Neural cell (in vitro differentiated cells): ENCODE data around the gene DGCR8. TPM values are rescaled to one million over a fixed set of nuclear protein-coding genes. Genes with fewer than 3 reads are reported as not detected.

Experiments used
- H2AFZ ChIP-seq: fragments of 200-600, 300-800 bp; sonication (generic), shearing (Covaris generic); 2 replicates; pipeline ENCODE4 v1.6.0; 2014; ENCODE audit warnings: low read depth, mild to moderate bottlenecking, antibody characterized with exemption, low read length, moderate library complexity
- H3F3A ChIP-seq: fragments of 200-600 bp; shearing (Covaris generic); 2 replicates; pipeline ENCODE4 v1.6.1; 2016; ENCODE audit warnings: mild to moderate bottlenecking, moderate library complexity, mixed read lengths, antibody characterized with exemption, low read length; ENCODE audit not compliant: insufficient read depth, poor library complexity, severe bottlenecking
- H3K27ac ChIP-seq: fragments of 200-600, 300-800 bp; sonication (generic), shearing (Covaris generic); 2 replicates; pipeline ENCODE4 v1.5.1; 2014; ENCODE audit warnings: mild to moderate bottlenecking, low read length, moderate library complexity
- H3K27me3 ChIP-seq: fragments of 300-800, 200-600 bp; sonication (generic), shearing (Covaris generic); 2 replicates; pipeline ENCODE4 v1.6.0; 2014; ENCODE audit warnings: mild to moderate bottlenecking, low read depth, low read length, moderate library complexity; ENCODE audit not compliant: insufficient read depth
- H3K36me3 ChIP-seq: fragments of 300-800, 200-600 bp; sonication (generic), shearing (Covaris generic); 2 replicates; pipeline ENCODE4 v1.5.1; 2014; ENCODE audit warnings: mild to moderate bottlenecking, antibody characterized with exemption, low read length, moderate library complexity; ENCODE audit not compliant: insufficient read depth
- H3K4me2 ChIP-seq: fragments of 300-800, 200-600 bp; sonication (generic), shearing (Covaris generic); 2 replicates; pipeline ENCODE4 v1.6.0; 2014; ENCODE audit warnings: mild to moderate bottlenecking, low read length
- H3K4me3 ChIP-seq: fragments of 300-800, 200-600 bp; sonication (generic), shearing (Covaris generic); 2 replicates; pipeline ENCODE4 v1.5.1; 2014; ENCODE audit warnings: mild to moderate bottlenecking, low read length, moderate library complexity
- H3K79me2 ChIP-seq: fragments of 200-600 bp; shearing (Covaris generic); replicated peaks from 2 replicates; pipeline ENCODE4 v1.6.0; 2014; ENCODE audit warnings: mild to moderate bottlenecking, low read length, moderate library complexity; ENCODE audit not compliant: insufficient read depth
- H3K9ac ChIP-seq: fragments of 300-800, 200-600 bp; sonication (generic), shearing (Covaris generic); 2 replicates; pipeline ENCODE4 v1.6.1; 2016; ENCODE audit warnings: mild to moderate bottlenecking, low read length, mixed read lengths
- H3K9me2 ChIP-seq: fragments of 200-600 bp; shearing (Covaris generic); 2 replicates; pipeline ENCODE4 v1.6.1; 2016; ENCODE audit warnings: mild to moderate bottlenecking, low read length, mixed read lengths; ENCODE audit not compliant: insufficient read depth
- H3K9me3 ChIP-seq: fragments of 200-600, 300-800 bp; sonication (generic), shearing (Covaris generic); 2 replicates; pipeline ENCODE4 v1.6.1; 2016; ENCODE audit warnings: mild to moderate bottlenecking, mixed run types, low read length, moderate library complexity, mixed read lengths
- H4K20me1 ChIP-seq: fragments of 200-600 bp; shearing (Covaris generic); 2 replicates; pipeline ENCODE4 v1.6.1; 2016; ENCODE audit warnings: mild to moderate bottlenecking, mixed run types; ENCODE audit not compliant: insufficient read depth
- CTCF ChIP-seq: fragments of 450-650 bp; IDR thresholded peaks from 2 replicates; pipeline ENCODE4 v1.5.1; 2014; ENCODE audit warnings: antibody characterized with exemption, mild to moderate bottlenecking, moderate library complexity; ENCODE audit not compliant: poor library complexity, severe bottlenecking
- EP300 ChIP-seq: fragments of 450-650 bp; conservative IDR thresholded peaks from 2 replicates; pipeline ENCODE4 v1.6.1; 2014; ENCODE audit warnings: antibody characterized with exemption, mild to moderate bottlenecking, moderate library complexity; ENCODE audit not compliant: poor library complexity, severe bottlenecking
- EZH2 ChIP-seq: fragments of 200-600, 300-800 bp; shearing (Covaris generic), sonication (generic); IDR thresholded peaks from 2 replicates; pipeline ENCODE4 v1.6.1; 2014; ENCODE audit warnings: antibody characterized with exemption, low read length, borderline replicate concordance, mild to moderate bottlenecking; ENCODE audit not compliant: insufficient read depth, poor library complexity, severe bottlenecking
- MXI1 ChIP-seq: fragments of 450-650 bp; conservative IDR thresholded peaks from 2 replicates; pipeline ENCODE4 v1.6.1; 2014; ENCODE audit warnings: antibody characterized with exemption, mild to moderate bottlenecking; ENCODE audit not compliant: poor library complexity, severe bottlenecking
- POLR2AphosphoS5 ChIP-seq: IDR thresholded peaks from 2 replicates; pipeline ENCODE4 v1.6.1; 2012
- RAD21 ChIP-seq: fragments of 450-650 bp; conservative IDR thresholded peaks from 2 replicates; pipeline ENCODE4 v1.6.1; 2014; ENCODE audit warnings: antibody characterized with exemption, mild to moderate bottlenecking, moderate library complexity
- SMC3 ChIP-seq: fragments of 450-650 bp; conservative IDR thresholded peaks from 2 replicates; pipeline ENCODE4 v1.6.1; 2014; ENCODE audit warnings: antibody characterized with exemption, mild to moderate bottlenecking, moderate library complexity; ENCODE audit not compliant: poor library complexity
- TAF1 ChIP-seq: IDR thresholded peaks from 2 replicates; pipeline ENCODE4 v1.6.1; 2012; ENCODE audit warnings: low read depth
- polyA plus RNA-seq: library from polyadenylated mRNA; depleted of rRNA; stranded (reverse); fragments of >200 nt; gene quantifications from 2 replicates; pipeline ENCODE4 v1.2.3, GENCODE V29; 2014
- TF ChIP-seq, protein P1 (sequence below): IDR thresholded peaks from 2 replicates; pipeline ENCODE4 v1.6.1; 2012; ENCODE audit warnings: borderline replicate concordance

The DGCR8 gene
- polyA plus RNA-seq, 1 donor from 2014 or later, result 48.9 TPM

- TF ChIP-seq POLR2AphosphoS5 (no peak), SMC3 (no peak), TAF1 (no peak), CTCF (no peak), RAD21 (no peak), MXI1 (no peak), EZH2 (no peak), EP300 (no peak)
- TF ChIP-seq, protein P1, sequence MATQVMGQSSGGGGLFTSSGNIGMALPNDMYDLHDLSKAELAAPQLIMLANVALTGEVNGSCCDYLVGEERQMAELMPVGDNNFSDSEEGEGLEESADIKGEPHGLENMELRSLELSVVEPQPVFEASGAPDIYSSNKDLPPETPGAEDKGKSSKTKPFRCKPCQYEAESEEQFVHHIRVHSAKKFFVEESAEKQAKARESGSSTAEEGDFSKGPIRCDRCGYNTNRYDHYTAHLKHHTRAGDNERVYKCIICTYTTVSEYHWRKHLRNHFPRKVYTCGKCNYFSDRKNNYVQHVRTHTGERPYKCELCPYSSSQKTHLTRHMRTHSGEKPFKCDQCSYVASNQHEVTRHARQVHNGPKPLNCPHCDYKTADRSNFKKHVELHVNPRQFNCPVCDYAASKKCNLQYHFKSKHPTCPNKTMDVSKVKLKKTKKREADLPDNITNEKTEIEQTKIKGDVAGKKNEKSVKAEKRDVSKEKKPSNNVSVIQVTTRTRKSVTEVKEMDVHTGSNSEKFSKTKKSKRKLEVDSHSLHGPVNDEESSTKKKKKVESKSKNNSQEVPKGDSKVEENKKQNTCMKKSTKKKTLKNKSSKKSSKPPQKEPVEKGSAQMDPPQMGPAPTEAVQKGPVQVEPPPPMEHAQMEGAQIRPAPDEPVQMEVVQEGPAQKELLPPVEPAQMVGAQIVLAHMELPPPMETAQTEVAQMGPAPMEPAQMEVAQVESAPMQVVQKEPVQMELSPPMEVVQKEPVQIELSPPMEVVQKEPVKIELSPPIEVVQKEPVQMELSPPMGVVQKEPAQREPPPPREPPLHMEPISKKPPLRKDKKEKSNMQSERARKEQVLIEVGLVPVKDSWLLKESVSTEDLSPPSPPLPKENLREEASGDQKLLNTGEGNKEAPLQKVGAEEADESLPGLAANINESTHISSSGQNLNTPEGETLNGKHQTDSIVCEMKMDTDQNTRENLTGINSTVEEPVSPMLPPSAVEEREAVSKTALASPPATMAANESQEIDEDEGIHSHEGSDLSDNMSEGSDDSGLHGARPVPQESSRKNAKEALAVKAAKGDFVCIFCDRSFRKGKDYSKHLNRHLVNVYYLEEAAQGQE, result no peak
- no peaks in the 10 kb centered on the region for H3K27me3 ChIP-seq
- no peaks in the 10 kb centered on the region for H3F3A ChIP-seq
- H3K9me2 ChIP-seq, result no peaks in the 10 kb centered on the region
- no peak overlapping the region for H3K4me2 ChIP-seq
- H4K20me1 ChIP-seq, result peaks cover 23% of the 10 kb centered on the region
- peaks cover 58% of the 10 kb centered on the region for H3K79me2 ChIP-seq
- no peak overlapping the region for H2AFZ ChIP-seq
- no peak overlapping the region for H3K9ac ChIP-seq
- peak overlapping the region; percentile 23 for H3K4me3 ChIP-seq
- peaks cover 3% of the 10 kb centered on the region for H3K36me3 ChIP-seq
- no peaks in the 10 kb centered on the region for H3K9me3 ChIP-seq
- no peak overlapping the region for H3K27ac ChIP-seq
Measured at GRCh38 chr22:20083891-20084546, 4.0 kb downstream of the DGCR8 start.

DNA sequence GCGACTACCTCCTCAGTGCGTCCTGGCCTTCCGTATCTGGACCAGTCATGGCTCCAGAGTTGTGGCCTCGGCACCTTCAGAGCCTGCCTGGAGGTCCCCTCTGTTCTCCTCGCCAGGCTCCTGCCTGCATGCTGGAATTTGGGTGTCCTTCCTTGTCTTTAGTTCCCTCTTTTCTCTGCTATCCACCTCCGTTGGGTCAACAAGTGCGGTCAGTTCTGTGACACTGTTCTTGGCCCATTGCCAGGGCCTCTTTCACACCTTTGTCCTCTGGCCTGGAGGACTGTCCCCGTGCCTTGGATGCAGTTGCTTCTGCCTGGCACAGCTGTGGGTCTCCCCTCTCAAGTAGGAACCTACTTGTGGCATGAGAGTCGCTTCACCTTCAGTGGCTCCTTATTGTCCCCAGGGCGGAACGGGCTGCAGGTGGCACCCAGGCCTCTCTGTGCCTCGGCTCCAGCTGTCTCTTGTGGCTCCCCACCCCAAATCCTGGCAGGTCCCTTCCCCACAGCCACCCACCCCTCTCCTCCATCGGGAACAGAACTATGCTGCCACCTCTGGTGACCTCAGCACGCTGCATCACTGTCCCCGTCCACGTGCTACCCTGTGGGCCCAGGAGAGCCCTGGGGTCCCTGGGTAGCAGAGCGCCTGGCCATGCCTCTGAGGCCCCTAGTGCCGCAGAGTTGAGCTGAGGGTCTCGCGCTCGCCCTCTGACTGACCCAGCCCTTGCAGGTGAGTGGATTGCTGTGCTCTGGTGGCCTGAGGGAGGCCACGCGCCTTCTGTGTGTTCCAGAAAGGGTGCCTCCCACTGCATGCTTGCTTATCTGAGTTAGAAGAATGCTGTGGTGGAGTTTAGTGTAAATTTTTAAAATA is 4.7 kb downstream of the DGCR8 start:
- Histone ChIP-seq H3K4me2 (no peak overlapping the region), H2AFZ (no peak overlapping the region), H4K20me1 (peaks cover 23% of the 10 kb centered on the region), H3K9me3 (no peaks in the 10 kb centered on the region), H3K27me3 (no peaks in the 10 kb centered on the region), H3K36me3 (peaks cover 3% of the 10 kb centered on the region), H3K27ac (no peak overlapping the region), H3K9me2 (no peaks in the 10 kb centered on the region), H3K79me2 (peaks cover 58% of the 10 kb centered on the region), H3F3A (no peaks in the 10 kb centered on the region), H3K9ac (no peak overlapping the region), H3K4me3 (peak overlapping the region; percentile 23)
- TF ChIP-seq EP300 (no peak), EZH2 (no peak), CTCF (peak; percentile 48), MXI1 (no peak), RAD21 (no peak)
- TF ChIP-seq, protein P1, result no peak
